Caco-2 (cell line): ENCODE results near the gene ZBED2. TPM values are rescaled to one million over a fixed set of nuclear protein-coding genes. Genes with fewer than 3 reads are reported as not detected.

Experiments
- BruUV-seq: library from RNA; stranded (reverse); fragments of 400-500 nt; replicated peaks from 2 replicates; lab custom pipeline; 2021; lab: Mats Ljungman, UMichigan
- CTCF ChIA-PET: fragments of 300-600 bp; sonication (Branson Sonifier 250); formaldehyde crosslinking; loops from one replicate; lab custom pipeline; 2022; ENCODE audit warnings: antibody characterized with exemption; lab: Charles Lee
- POLR2A ChIA-PET: fragments of 300-600 bp; sonication (Branson Sonifier 250); formaldehyde crosslinking; loops from one replicate; lab custom pipeline; 2022; ENCODE audit warnings: antibody characterized with exemption; lab: Charles Lee
- DNase-seq, 2 experiments: peaks; one replicate each; pipeline versions ENCODE4 v3.0.0 to v3.0.0-alpha.2; 2020 to 2022
- H3K27me3 ChIP-seq: replicated peaks from 2 replicates; pipeline ENCODE4 v1.6.0; 2011; ENCODE audit warnings: low read length; ENCODE audit not compliant: control insufficient read depth, insufficient read depth
- H3K36me3 ChIP-seq: 2 replicates; pipeline ENCODE4 v1.5.1; 2011; ENCODE audit warnings: low read length; ENCODE audit not compliant: control insufficient read depth, insufficient read depth
- H3K4me1 ChIP-seq: fragments of 250-450 bp; sonication (Bioruptor Pico); 2 replicates; pipeline ENCODE4 v1.5.1; 2020; ENCODE audit warnings: mild to moderate bottlenecking
- H3K4me3 ChIP-seq: 2 replicates; pipeline ENCODE4 v1.5.1; 2011; ENCODE audit warnings: low read depth, mild to moderate bottlenecking, control low read depth, low read length
- H3K9me3 ChIP-seq: fragments of 250-450 bp; sonication (Bioruptor Pico); 2 replicates; pipeline ENCODE4 v1.5.1; 2020; ENCODE audit warnings: mild to moderate bottlenecking, moderate library complexity
- H3K27ac Mint-ChIP-seq: one replicate; pipeline ENCODE4 v1.8.0; 2022; ENCODE audit warnings: mixed read lengths; ENCODE audit not compliant: unreplicated experiment
- H3K27me3 Mint-ChIP-seq: one replicate; pipeline ENCODE4 v1.8.0; 2022; ENCODE audit warnings: mixed read lengths; ENCODE audit not compliant: insufficient read depth, unreplicated experiment
- H3K36me3 Mint-ChIP-seq: one replicate; pipeline ENCODE4 v1.8.0; 2022; ENCODE audit warnings: mild to moderate bottlenecking, mixed read lengths; ENCODE audit not compliant: insufficient read depth, unreplicated experiment
- H3K4me1 Mint-ChIP-seq: one replicate; pipeline ENCODE4 v1.8.0; 2022; ENCODE audit warnings: low read depth, mixed read lengths; ENCODE audit not compliant: unreplicated experiment
- H3K4me3 Mint-ChIP-seq: one replicate; pipeline ENCODE4 v1.8.0; 2022; ENCODE audit warnings: mild to moderate bottlenecking, moderate library complexity, mixed read lengths; ENCODE audit not compliant: unreplicated experiment
- H3K9me3 Mint-ChIP-seq: one replicate; pipeline ENCODE4 v1.8.0; 2022; ENCODE audit warnings: mixed read lengths; ENCODE audit not compliant: unreplicated experiment
- intact Hi-C: fragments of 100-400 bp; cut with micrococcal nuclease; formaldehyde crosslinking; loops from one replicate; pipeline ENCODE4 v1.10.0; 2022; ENCODE audit not compliant: unreplicated experiment
- total RNA-seq: library from RNA; stranded (reverse); gene quantifications from 2 replicates; pipeline ENCODE4 v1.2.3, GENCODE V29; 2022
- TF ChIP-seq, protein P1 (sequence below), 2 experiments: fragments of 200-600 bp in 1 of 2; IDR thresholded peaks; 1 replicate in 1 of 2; 2 replicates in 1 of 2; pipeline versions ENCODE4 v1.5.1 to v1.8.0; 2011 to 2022; ENCODE audit warnings: antibody characterized with exemption in 1 of 2, control low read depth in 1 of 2, inconsistent platforms in 1 of 2, low read depth in 1 of 2, low read length in 1 of 2, mild to moderate bottlenecking in 1 of 2, moderate library complexity in 1 of 2; ENCODE audit not compliant: insufficient read depth in 1 of 2, severe bottlenecking in 1 of 2, unreplicated experiment in 1 of 2

The ZBED2 gene
- total RNA-seq, 1 experiment from 2014 or later, result 0.20 TPM

- no peaks in the 10 kb centered on the region for H3K4me1 Mint-ChIP-seq
- no TSS peak for BruUV-seq
- no peaks in the 10 kb centered on the region; the same call in 1 of the 2 replicates for H3K27me3 ChIP-seq
- H3K9me3 Mint-ChIP-seq, result no peaks in the 10 kb centered on the region
- ChIA-PET POLR2A (no interaction called here), CTCF (no interaction called here)
- H3K4me3 ChIP-seq, result no peak overlapping the region
- no peak for DNase-seq
- no peaks in the 10 kb centered on the region for H3K4me1 ChIP-seq
- H3K36me3 Mint-ChIP-seq, result no peaks in the 10 kb centered on the region
- no peaks in the 10 kb centered on the region for H3K36me3 ChIP-seq
- peaks cover 6% of the 10 kb centered on the region for H3K27me3 Mint-ChIP-seq
- intact Hi-C loops, result no loop called here
- TF ChIP-seq, protein P1, sequence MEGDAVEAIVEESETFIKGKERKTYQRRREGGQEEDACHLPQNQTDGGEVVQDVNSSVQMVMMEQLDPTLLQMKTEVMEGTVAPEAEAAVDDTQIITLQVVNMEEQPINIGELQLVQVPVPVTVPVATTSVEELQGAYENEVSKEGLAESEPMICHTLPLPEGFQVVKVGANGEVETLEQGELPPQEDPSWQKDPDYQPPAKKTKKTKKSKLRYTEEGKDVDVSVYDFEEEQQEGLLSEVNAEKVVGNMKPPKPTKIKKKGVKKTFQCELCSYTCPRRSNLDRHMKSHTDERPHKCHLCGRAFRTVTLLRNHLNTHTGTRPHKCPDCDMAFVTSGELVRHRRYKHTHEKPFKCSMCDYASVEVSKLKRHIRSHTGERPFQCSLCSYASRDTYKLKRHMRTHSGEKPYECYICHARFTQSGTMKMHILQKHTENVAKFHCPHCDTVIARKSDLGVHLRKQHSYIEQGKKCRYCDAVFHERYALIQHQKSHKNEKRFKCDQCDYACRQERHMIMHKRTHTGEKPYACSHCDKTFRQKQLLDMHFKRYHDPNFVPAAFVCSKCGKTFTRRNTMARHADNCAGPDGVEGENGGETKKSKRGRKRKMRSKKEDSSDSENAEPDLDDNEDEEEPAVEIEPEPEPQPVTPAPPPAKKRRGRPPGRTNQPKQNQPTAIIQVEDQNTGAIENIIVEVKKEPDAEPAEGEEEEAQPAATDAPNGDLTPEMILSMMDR (IDR thresholded peaks at IDR 0.05; ENCODE audit: insufficient read depth in 1 of 2, low read depth in 1 of 2, low read length in 1 of 2, severe bottlenecking in 1 of 2, unreplicated experiment in 1 of 2), result no peak
- H3K4me3 Mint-ChIP-seq, result no peak overlapping the region
- H3K9me3 ChIP-seq, result no peaks in the 10 kb centered on the region
- H3K27ac Mint-ChIP-seq, result no peak overlapping the region
Observed at GRCh38 chr3:111607240-111607920, 12.2 kb upstream of the ZBED2 start.

GRCh38 chr3:111605493-111605892, 10.3 kb upstream of the ZBED2 start:
- H3K4me3 Mint-ChIP-seq, result no peak overlapping the region
- Histone ChIP-seq H3K4me1 (no peaks in the 10 kb centered on the region), H3K27me3 (no peaks in the 10 kb centered on the region; the same call in 1 of the 2 replicates), H3K9me3 (no peaks in the 10 kb centered on the region), H3K36me3 (no peaks in the 10 kb centered on the region), H3K4me3 (no peak overlapping the region)
- DNase-seq, result no peak
- no peak overlapping the region for H3K27ac Mint-ChIP-seq
- BruUV-seq, result no TSS peak
- intact Hi-C loops, result no loop called here
- TF ChIP-seq, protein P1 (IDR thresholded peaks at IDR 0.05; ENCODE audit: insufficient read depth in 1 of 2, low read depth in 1 of 2, low read length in 1 of 2, severe bottlenecking in 1 of 2, unreplicated experiment in 1 of 2), result no peak
- no peaks in the 10 kb centered on the region for H3K9me3 Mint-ChIP-seq
- ChIA-PET CTCF (no interaction called here), POLR2A (no interaction called here)
- no peaks in the 10 kb centered on the region for H3K4me1 Mint-ChIP-seq
- peaks cover 2% of the 10 kb centered on the region for H3K27me3 Mint-ChIP-seq
- H3K36me3 Mint-ChIP-seq, result no peaks in the 10 kb centered on the region

GRCh38 chr3:111605018-111605417, 9.9 kb upstream of the ZBED2 start:
- TF ChIP-seq, protein P1 (IDR thresholded peaks at IDR 0.05; ENCODE audit: insufficient read depth in 1 of 2, low read depth in 1 of 2, low read length in 1 of 2, severe bottlenecking in 1 of 2, unreplicated experiment in 1 of 2), result no peak
- ChIA-PET CTCF (no interaction called here), POLR2A (no interaction called here)
- Mint-ChIP-seq H3K9me3 (no peaks in the 10 kb centered on the region), H3K27me3 (peaks cover 4% of the 10 kb centered on the region), H3K27ac (no peak overlapping the region), H3K4me3 (no peak overlapping the region), H3K36me3 (no peaks in the 10 kb centered on the region), H3K4me1 (no peaks in the 10 kb centered on the region)
- Histone ChIP-seq H3K27me3 (no peaks in the 10 kb centered on the region; the same call in 1 of the 2 replicates), H3K36me3 (no peaks in the 10 kb centered on the region), H3K4me3 (no peak overlapping the region), H3K4me1 (no peaks in the 10 kb centered on the region), H3K9me3 (no peaks in the 10 kb centered on the region)
- BruUV-seq, result no TSS peak
- intact Hi-C loops, result no loop called here
- DNase-seq, result no peak
